NB4 (cell line): ENCODE measurements around the gene TXN2.

Experiments used
- DNase-seq: peaks from one replicate; pipeline ENCODE4 v3.0.0; 2010; ENCODE audit warnings: low read depth
- H3K4me3 ChIP-seq: one replicate; pipeline ENCODE4 v1.5.1; 2011; ENCODE audit warnings: mild to moderate bottlenecking, low read depth, low read length, moderate library complexity
- MYC ChIP-seq: IDR thresholded peaks from 2 replicates; pipeline ENCODE4 v1.6.1; 2011; ENCODE audit warnings: low read depth, low read length
- POLR2A ChIP-seq: IDR thresholded peaks from 2 replicates; pipeline ENCODE4 v1.6.1; 2011; ENCODE audit warnings: mild to moderate bottlenecking; ENCODE audit not compliant: insufficient read length; ENCODE audit errors: extremely low read depth
- TF ChIP-seq, protein P1 (sequence below): IDR thresholded peaks from one replicate; pipeline ENCODE4 v1.5.1; 2012; ENCODE audit warnings: low read depth, low read length
- TF ChIP-seq, protein P2 (sequence below): IDR thresholded peaks from 2 replicates; pipeline ENCODE4 v1.6.1; 2011; ENCODE audit warnings: low read depth, low read length

Gene TXN2

DNA sequence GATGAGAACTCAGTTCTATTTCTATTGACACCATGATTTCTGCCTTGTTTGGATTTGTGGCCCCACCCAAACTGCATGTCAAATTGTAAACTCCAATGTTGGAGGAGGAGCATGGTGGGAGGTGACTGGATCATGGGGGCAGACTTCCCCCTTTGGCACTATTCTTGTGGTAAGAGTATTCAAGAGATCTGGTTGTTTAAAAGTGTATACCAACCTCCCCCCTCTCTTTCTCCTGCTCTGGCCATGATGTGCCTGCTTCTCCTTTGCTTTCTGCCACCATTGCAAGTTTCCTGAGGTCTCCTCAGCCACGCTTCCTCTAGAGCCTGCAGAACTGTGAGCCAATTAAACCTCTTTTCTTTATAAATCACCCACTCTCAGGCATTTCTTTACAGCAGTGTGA is 33.3 kb upstream of the TXN2 start:
- no peak overlapping the region for H3K4me3 ChIP-seq
- TF ChIP-seq, protein P1, sequence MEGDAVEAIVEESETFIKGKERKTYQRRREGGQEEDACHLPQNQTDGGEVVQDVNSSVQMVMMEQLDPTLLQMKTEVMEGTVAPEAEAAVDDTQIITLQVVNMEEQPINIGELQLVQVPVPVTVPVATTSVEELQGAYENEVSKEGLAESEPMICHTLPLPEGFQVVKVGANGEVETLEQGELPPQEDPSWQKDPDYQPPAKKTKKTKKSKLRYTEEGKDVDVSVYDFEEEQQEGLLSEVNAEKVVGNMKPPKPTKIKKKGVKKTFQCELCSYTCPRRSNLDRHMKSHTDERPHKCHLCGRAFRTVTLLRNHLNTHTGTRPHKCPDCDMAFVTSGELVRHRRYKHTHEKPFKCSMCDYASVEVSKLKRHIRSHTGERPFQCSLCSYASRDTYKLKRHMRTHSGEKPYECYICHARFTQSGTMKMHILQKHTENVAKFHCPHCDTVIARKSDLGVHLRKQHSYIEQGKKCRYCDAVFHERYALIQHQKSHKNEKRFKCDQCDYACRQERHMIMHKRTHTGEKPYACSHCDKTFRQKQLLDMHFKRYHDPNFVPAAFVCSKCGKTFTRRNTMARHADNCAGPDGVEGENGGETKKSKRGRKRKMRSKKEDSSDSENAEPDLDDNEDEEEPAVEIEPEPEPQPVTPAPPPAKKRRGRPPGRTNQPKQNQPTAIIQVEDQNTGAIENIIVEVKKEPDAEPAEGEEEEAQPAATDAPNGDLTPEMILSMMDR = no peak
- no peak for DNase-seq

DNA sequence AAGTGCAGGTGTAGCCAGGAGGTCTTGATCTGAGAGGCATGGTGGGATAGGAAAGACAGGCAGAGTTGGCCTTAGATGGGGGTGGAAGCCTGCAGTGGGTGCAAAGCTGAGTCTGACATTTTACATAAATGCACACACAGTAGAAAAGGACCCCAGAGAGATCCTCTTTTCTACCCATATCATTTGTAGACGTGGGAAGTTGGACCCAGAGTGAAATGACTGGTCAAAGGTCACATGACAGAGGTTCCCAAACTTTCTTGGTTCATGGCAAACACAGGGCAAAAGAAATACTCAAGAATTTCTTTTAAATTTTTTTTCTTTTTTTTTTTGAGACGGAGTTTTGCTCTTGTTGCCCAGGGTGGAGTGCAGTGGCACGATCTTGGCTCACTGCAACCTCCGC is 31.6 kb upstream of the TXN2 start:
- DNase-seq = no peak
- H3K4me3 ChIP-seq = no peak overlapping the region
- TF ChIP-seq, protein P1 = no peak
- TF ChIP-seq POLR2A (no peak), MYC (no peak)
- TF ChIP-seq, protein P2, sequence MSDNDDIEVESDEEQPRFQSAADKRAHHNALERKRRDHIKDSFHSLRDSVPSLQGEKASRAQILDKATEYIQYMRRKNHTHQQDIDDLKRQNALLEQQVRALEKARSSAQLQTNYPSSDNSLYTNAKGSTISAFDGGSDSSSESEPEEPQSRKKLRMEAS = no peak

DNA sequence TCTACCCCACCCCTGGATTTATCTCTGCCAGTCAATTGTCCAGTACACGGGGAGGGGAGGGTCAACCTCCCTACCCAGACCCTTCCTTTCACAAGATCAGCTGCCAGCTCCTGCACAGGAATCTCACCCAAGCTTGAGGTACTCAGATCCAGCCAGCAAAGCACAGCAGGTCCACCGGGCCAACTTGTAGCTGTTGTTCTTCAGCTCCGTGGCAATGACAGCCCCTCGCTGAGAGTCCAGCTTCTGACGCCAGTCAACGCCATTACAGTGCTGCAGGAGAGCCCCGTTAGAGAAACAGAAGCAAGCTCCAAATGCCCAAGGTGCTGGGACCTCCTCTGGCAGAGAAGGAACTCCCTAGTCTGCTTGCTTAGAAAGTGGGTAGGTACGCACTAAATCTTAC is 30.9 kb upstream of the TXN2 start:
- TF ChIP-seq POLR2A (no peak), MYC (no peak)
- TF ChIP-seq, protein P1 = no peak
- TF ChIP-seq, protein P2 = no peak
- DNase-seq = no peak
- no peak overlapping the region for H3K4me3 ChIP-seq

DNA sequence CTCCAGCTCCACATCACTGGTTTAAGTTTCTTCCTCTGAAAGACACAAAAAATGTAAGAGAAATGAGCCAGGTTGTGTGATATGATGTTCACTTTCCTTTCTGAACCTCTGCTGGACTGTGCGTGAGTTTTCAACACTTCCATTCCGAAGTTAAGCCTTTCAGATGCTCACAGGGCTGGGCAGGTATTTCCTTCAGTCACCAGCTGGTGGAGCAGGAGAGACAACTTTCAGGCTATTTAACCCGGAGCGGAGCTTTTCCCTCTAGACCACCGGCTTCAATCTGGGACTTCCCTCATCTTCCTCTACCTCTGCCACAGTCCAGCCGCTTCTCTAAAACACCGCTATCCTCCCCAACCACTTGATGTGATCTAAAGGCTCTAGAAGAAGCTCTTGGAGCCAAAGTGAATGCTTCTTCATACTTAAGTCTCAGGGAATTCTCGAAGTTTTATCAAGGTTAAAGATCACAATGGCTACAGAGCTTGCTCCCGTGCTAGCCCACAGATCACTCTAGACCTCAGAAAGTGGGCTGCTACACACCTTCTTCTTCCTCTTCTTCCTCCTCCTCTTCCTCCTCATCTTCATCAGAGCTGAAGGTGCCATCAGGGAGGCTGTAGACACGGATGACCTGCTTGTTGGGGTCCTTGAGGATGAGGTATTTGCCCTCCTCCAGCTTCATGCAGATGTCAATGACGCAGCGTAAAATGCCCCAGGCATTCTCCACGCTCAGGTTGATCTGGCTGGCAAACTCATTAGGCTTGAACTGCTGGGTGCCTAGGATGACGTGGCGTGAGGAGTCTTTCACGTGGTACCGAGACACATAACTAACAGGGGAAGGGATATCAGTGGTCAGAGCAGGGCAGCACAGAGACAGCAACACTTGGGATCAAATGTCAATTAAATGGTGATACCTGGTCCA is 29.8 kb upstream of the TXN2 start:
- peak; percentile 55 for DNase-seq
- no peak overlapping the region for H3K4me3 ChIP-seq
- TF ChIP-seq, protein P1 = peak; percentile 56
- TF ChIP-seq POLR2A = no peak

DNA sequence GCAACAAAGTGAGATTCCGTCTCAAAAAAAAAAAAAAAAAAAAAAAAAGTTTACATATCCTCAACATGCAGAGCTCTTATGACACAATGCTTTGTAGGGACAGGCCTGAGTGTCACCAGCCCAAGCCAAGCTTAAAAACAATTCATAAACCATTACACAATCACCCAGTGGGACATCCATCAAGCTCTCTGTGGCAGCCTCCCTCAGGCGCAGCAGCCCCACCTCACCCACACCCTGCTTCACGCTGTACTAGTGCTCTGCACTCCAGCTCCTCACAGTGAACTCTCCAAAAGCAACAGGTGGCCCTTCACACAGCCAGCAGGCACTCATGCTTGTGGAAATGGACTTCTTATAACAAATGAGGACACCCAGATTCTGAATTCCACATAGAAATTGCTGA is 28.9 kb upstream of the TXN2 start:
- peak; percentile 51 for DNase-seq
- TF ChIP-seq, protein P2 = no peak
- TF ChIP-seq, protein P1 = no peak
- TF ChIP-seq POLR2A (no peak), MYC (no peak)
- H3K4me3 ChIP-seq = no peak overlapping the region

DNA sequence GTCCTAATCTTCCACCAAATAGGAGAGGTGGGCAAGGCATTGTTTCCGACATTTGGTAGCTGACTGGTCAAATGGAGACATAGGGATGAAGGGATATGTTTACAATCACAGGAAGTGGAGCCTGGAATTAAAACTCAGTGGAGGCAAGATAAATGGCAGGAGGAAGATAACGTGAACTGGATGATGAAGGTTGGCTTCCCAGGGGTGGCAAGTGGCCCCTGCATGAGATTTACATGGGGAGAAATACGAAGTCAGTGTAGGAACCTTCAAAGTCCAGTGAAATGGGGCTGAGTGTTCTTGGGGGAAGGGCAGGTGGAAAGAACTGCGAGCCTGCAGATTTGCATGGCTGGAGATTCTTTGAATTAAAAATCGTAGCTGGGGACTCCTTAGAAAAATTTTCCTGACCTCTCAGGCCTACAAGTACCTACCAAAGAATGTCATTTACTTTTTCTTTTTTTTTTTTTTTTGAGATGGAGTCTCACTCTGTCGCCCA is 26.1 kb upstream of the TXN2 start:
- peak overlapping the region; percentile 63 for H3K4me3 ChIP-seq
- DNase-seq = no peak
- TF ChIP-seq MYC (no peak), POLR2A (no peak)
- TF ChIP-seq, protein P2 = no peak
- TF ChIP-seq, protein P1 = no peak
